Lower leg skin (tissue), 4 donors: ENCODE measurements around the gene CCNL1. TPM values are rescaled to one million over a fixed set of nuclear protein-coding genes. Genes with fewer than 3 reads are reported as not detected.

Source experiments
- DNase-seq, 2 donors: peaks; one replicate each; pipeline ENCODE4 v3.0.0-alpha.2; 2019; ENCODE audit warnings: low spot score in 2 of 2
- H3K4me3 ChIP-seq: fragments of 200-600 bp; sonication (generic); 2 replicates; pipeline ENCODE4 v1.5.1; 2017; ENCODE audit warnings: mild to moderate bottlenecking, low read depth; ENCODE audit not compliant: poor library complexity, severe bottlenecking
- CTCF ChIP-seq, 3 donors: fragments of 450-650 bp; IDR thresholded peaks; one replicate each; pipeline ENCODE4 v1.5.1; 2016; ENCODE audit warnings: antibody characterized with exemption in 3 of 3, mild to moderate bottlenecking in 3 of 3, moderate library complexity in 2 of 3
- POLR2A ChIP-seq, 2 donors: fragments of 450-650 bp; IDR thresholded peaks; one replicate each; pipeline ENCODE4 v1.6.1; 2016 to 2017; ENCODE audit warnings: antibody characterized with exemption in 2 of 2, mild to moderate bottlenecking in 1 of 2, moderate library complexity in 1 of 2
- WGBS, 2 donors: methylation state at CpG; one replicate each; pipeline ENCODE4 v1.1.5; 2018; 5-methylcytosine and 5-hydroxymethylcytosine counted together
- intact Hi-C: fragments of 100-400 bp; cut with DNase I; formaldehyde crosslinking; loops from one replicate; pipeline ENCODE4 v1.15.0; 2023; ENCODE audit warnings: low total_unique reads
- total RNA-seq, 4 donors: library from RNA; depleted of rRNA; stranded (reverse); fragments of >200 nt; gene quantifications; one replicate each; pipeline ENCODE4 v1.1.0, GENCODE V29; 2016

Gene CCNL1
- total RNA-seq, 4 donors from 2014 or later = 113 to 308 (median 155) TPM

- TF ChIP-seq POLR2A (IDR thresholded peaks at IDR 0.05) (no peak), CTCF (IDR thresholded peaks at IDR 0.05) (no peak)
- 95 to 98% methylated on average over 2 of the region's 2 CpGs for WGBS, 2 donors
- no peak overlapping the region for H3K4me3 ChIP-seq
- DNase-seq = no peak
- intact Hi-C loops = no loop called here
Measured at GRCh38 chr3:157152438-157152837, 7.5 kb downstream of the CCNL1 start.

GRCh38 chr3:157151627-157152026, 8.3 kb downstream of the CCNL1 start:
- intact Hi-C loops = no loop called here
- DNase-seq = no peak
- no peak for TF ChIP-seq CTCF (IDR thresholded peaks at IDR 0.05)
- TF ChIP-seq POLR2A (IDR thresholded peaks at IDR 0.05) = no peak
- H3K4me3 ChIP-seq = no peak overlapping the region
- 79 to 87% methylated on average over 2 of the region's 2 CpGs for WGBS, 2 donors

- no peak overlapping the region for H3K4me3 ChIP-seq
- no peak for DNase-seq
- TF ChIP-seq POLR2A (IDR thresholded peaks at IDR 0.05) (no peak), CTCF (IDR thresholded peaks at IDR 0.05) (no peak)
- 87 to 98% methylated on average over 1 of the region's 1 CpG for WGBS, 2 donors
- intact Hi-C loops = no loop called here
Measured at GRCh38 chr3:157151151-157151550, 8.8 kb downstream of the CCNL1 start.

GRCh38 chr3:157149136-157149696, 10.7 kb downstream of the CCNL1 start:
- 93 to 96% methylated on average over 5 of the region's 5 CpGs for WGBS, 2 donors
- DNase-seq = no peak
- no peak for TF ChIP-seq POLR2A (IDR thresholded peaks at IDR 0.05)
- no peak for TF ChIP-seq CTCF (IDR thresholded peaks at IDR 0.05)
- no peak overlapping the region for H3K4me3 ChIP-seq
- intact Hi-C loops = no loop called here

DNA sequence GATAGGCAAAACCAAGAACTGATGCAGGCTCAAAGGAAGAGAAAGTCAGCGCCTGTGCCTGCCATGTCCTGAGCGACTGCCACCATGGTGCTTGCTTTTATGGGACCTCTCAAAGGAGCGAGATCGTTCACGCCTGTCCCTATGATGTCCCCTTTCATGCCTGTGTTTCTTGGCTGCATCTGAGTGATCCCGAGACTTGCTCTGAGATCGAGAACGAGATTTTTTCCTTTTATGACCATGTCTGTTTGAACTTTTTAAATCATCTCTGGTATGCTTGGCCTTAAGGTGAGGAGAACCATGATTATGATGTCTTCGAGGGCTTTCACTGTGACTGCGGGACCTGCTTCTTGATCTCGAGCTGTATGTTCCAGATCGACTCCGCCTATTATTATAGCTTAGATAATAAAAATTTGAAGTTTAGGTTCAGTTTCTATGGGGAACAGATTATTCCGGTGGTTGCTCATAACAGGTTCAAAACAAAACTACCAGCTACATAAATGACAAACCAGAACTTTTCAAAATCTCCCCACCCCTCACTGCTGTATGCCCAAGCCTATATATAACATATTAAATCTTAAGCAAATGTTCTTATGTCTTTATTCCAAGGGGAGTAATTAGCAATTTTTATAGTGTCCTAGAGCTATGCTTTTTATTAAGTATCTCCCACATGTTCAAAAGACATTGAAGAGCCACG, 11.6 kb downstream of the CCNL1 start:
- TF ChIP-seq CTCF (IDR thresholded peaks at IDR 0.05) (no peak), POLR2A (IDR thresholded peaks at IDR 0.05) (no peak)
- DNase-seq = no peak
- H3K4me3 ChIP-seq = no peak overlapping the region
- intact Hi-C loops = no loop called here
- WGBS, 2 donors = 85 to 86% methylated on average over 15 of the region's 15 CpGs
